Peyer's patch (tissue), 4 donors: Measurements from ENCODE around the gene TACC2. TPM values are rescaled to one million over a fixed set of nuclear protein-coding genes. Genes with fewer than 3 reads are reported as not detected.

Source experiments
- DNase-seq, 3 donors: peaks; one replicate each; pipeline ENCODE4 v3.0.0-alpha.2; 2017 to 2019
- H3K27ac ChIP-seq, 4 donors: fragments of 200-600 bp; sonication (generic); one replicate each; pipeline ENCODE4 v1.5.1; 2016 to 2019
- H3K27me3 ChIP-seq, 2 donors: fragments of 200-600 bp; sonication (generic); one replicate each; pipeline ENCODE4 v1.5.1; 2019
- H3K36me3 ChIP-seq, 3 donors: fragments of 200-600 bp; sonication (generic); one replicate each; pipeline ENCODE4 v1.5.1; 2016 to 2019
- H3K4me1 ChIP-seq, 4 donors: fragments of 200-600 bp; sonication (generic); one replicate each; pipeline ENCODE4 v1.5.1; 2016 to 2019
- H3K4me3 ChIP-seq, 4 donors: fragments of 200-600 bp; sonication (generic); 1 replicate in 3 of 4; 2 replicates in 1 of 4; pipeline ENCODE4 v1.5.1; 2016 to 2019; ENCODE audit warnings: mild to moderate bottlenecking in 1 of 4
- H3K9me3 ChIP-seq, 4 donors: fragments of 200-600 bp; sonication (generic); one replicate each; pipeline ENCODE4 v1.5.1; 2016 to 2019; ENCODE audit warnings: mild to moderate bottlenecking in 1 of 4
- CTCF ChIP-seq, 6 experiments: fragments of 450-650 bp in 4 of 6; fragments of 200-600 bp in 2 of 6; sonication (generic) in 1 of 6; IDR thresholded peaks; one replicate each; pipeline ENCODE4 v1.5.1; 2017 to 2019; ENCODE audit warnings: antibody characterized with exemption in 6 of 6, mild to moderate bottlenecking in 3 of 6, moderate library complexity in 1 of 6
- POLR2A ChIP-seq, 2 donors: fragments of 450-650 bp; IDR thresholded peaks; one replicate each; pipeline ENCODE4 v1.5.1; 2017; ENCODE audit warnings: antibody characterized with exemption in 2 of 2, mild to moderate bottlenecking in 2 of 2, moderate library complexity in 2 of 2
- total RNA-seq, 4 donors: library from RNA; depleted of rRNA; stranded (reverse); fragments of >200 nt; gene quantifications; one replicate each; pipeline ENCODE4 v1.1.0, GENCODE V29; 2016

TACC2 gene
- total RNA-seq, 4 donors from 2014 or later = 91.6 to 140 (median 109) TPM

DNA sequence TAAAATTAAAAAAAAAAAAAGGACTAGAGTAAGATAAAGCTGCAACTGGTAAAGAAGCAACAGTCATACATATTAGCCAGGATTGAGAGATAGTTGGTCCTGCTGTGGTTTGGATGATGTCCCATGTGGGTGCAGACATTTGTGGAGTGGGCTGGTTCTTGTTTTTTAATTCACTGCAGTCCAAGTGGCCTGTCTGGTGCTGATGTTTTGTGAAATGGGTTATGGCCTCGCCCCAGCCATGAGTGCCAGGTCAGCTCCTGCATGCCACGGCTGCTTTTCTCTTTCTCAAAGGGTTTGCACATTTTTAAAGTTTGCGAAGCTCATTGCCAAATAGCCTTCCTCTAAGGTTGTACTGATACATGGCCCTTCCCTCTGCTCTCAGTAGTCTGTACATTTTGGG lies 268.1 kb downstream of the TACC2 start:
- H3K4me1 ChIP-seq = no peaks in the 10 kb centered on the region
- TF ChIP-seq POLR2A (IDR thresholded peaks at IDR 0.05) (no peak), CTCF (IDR thresholded peaks at IDR 0.05) (no peak)
- no peak overlapping the region for H3K4me3 ChIP-seq
- H3K27me3 ChIP-seq = no peaks in the 10 kb centered on the region
- DNase-seq = no peak
- peaks cover 0 to 28% (median 0%) of the 10 kb centered on the region in 3 donors for H3K36me3 ChIP-seq
- H3K27ac ChIP-seq = no peak overlapping the region
- H3K9me3 ChIP-seq = no peaks in the 10 kb centered on the region

- no peaks in the 10 kb centered on the region for H3K27me3 ChIP-seq
- no peak overlapping the region for H3K27ac ChIP-seq
- no peak for DNase-seq
- H3K4me3 ChIP-seq = no peak overlapping the region
- peaks cover 0 to 5% (median 0%) of the 10 kb centered on the region in 4 donors for H3K9me3 ChIP-seq
- H3K36me3 ChIP-seq = peaks cover 0 to 23% (median 0%) of the 10 kb centered on the region in 3 donors
- TF ChIP-seq CTCF (IDR thresholded peaks at IDR 0.05) (no peak), POLR2A (IDR thresholded peaks at IDR 0.05) (no peak)
- no peaks in the 10 kb centered on the region for H3K4me1 ChIP-seq
Observed at GRCh38 chr10:122258136-122259074, 269.4 kb downstream of the TACC2 start.

DNA sequence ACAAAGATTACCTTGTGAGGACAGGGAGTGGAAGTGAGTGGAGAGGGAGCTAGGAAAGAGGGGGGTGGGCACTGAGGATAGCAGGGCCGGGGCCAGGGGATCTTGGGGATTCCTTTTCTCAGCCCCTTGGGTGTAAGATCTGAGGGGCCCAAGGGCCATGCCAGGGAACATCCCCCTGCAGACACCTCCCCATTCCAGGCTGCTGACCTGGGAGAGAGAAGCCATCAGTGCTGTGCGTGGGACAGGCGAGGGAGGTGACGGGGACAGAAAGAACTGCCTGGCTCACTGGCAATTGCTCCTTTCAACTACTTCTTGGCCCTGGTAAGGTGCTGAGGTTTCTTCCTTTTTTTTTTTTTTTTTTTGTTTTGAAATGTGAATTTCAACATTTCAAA lies 270.1 kb downstream of the TACC2 start:
- Histone ChIP-seq H3K4me1 (no peaks in the 10 kb centered on the region), H3K36me3 (peaks cover 0 to 19% (median 0%) of the 10 kb centered on the region in 3 donors), H3K9me3 (peaks cover 0 to 5% (median 0%) of the 10 kb centered on the region in 4 donors), H3K27ac (no peak overlapping the region), H3K27me3 (no peaks in the 10 kb centered on the region), H3K4me3 (no peak overlapping the region)
- TF ChIP-seq POLR2A (IDR thresholded peaks at IDR 0.05) = no peak
- no peak for TF ChIP-seq CTCF (IDR thresholded peaks at IDR 0.05)
- no peak for DNase-seq

DNA sequence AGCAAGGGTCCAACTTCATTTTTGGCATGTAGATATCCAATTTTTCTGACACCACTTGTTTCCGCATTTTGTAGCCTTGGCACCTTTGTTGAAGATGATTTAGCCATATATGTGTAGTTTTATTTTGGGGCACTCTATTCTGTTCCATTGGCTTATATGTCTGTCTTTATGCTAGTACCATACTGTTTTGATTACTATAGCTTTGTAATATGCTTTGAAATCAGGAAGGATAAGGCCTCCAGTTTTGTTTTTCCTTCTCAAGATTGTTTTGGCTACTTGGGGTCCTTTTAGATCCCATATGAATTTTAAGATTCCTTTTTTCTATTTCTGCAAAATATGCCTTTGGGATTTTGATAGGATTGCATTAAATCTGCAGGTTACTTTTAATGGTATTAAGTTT lies 272.6 kb downstream of the TACC2 start:
- TF ChIP-seq POLR2A (IDR thresholded peaks at IDR 0.05) (no peak), CTCF (IDR thresholded peaks at IDR 0.05) (no peak)
- no peak for DNase-seq
- no peak overlapping the region for H3K27ac ChIP-seq
- no peak overlapping the region for H3K4me3 ChIP-seq
- H3K36me3 ChIP-seq = peaks cover 0 to 5% (median 0%) of the 10 kb centered on the region in 3 donors
- peaks cover 0 to 5% (median 0%) of the 10 kb centered on the region in 4 donors for H3K9me3 ChIP-seq
- no peaks in the 10 kb centered on the region for H3K27me3 ChIP-seq
- H3K4me1 ChIP-seq = peaks cover 0 to 5% (median 0%) of the 10 kb centered on the region in 4 donors

DNA sequence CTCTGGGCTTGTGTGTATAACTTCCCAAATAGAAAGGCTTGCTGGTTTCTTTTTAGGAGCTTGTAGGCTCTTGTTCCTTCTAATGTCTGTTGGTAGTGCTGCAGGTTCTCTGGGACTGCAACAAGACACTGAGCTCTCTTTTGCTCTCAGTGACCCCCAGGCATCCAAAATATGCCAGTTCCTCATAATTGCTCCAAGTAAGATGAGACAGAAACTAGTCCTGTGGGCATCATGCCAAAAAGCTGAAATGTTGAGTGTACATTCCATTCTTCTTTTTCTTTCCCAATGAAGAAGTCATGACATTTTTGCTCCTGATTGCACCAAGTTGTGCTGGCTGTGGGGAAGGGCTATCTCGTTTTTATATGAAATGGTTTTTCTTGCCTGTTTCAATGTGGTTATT lies 275.0 kb downstream of the TACC2 start:
- TF ChIP-seq POLR2A (IDR thresholded peaks at IDR 0.05) (no peak), CTCF (IDR thresholded peaks at IDR 0.05) (no peak)
- Histone ChIP-seq H3K4me1 (peaks cover 0 to 5% (median 0%) of the 10 kb centered on the region in 4 donors), H3K9me3 (peaks cover 0 to 5% (median 0%) of the 10 kb centered on the region in 4 donors), H3K27ac (no peak overlapping the region), H3K4me3 (no peak overlapping the region), H3K27me3 (no peaks in the 10 kb centered on the region), H3K36me3 (no peaks in the 10 kb centered on the region)
- no peak for DNase-seq
